OCI-LY1 (cell line): ENCODE results near the gene HCFC1.

ENCODE experiments used
- CTCF ChIP-seq: fragments of 200-600 bp; sonication (generic), shearing (Covaris generic); IDR thresholded peaks from 2 replicates; pipeline ENCODE4 v1.5.1; 2017; ENCODE audit warnings: mild to moderate bottlenecking, antibody characterized with exemption, low read length, moderate library complexity, mixed read lengths
- EZH2 ChIP-seq: fragments of 200-600 bp; sonication (generic), shearing (Covaris generic); IDR thresholded peaks from 2 replicates; pipeline ENCODE4 v1.8.0; 2017; ENCODE audit warnings: borderline replicate concordance, mixed run types, mild to moderate bottlenecking, antibody characterized with exemption, low read length, moderate library complexity, mixed read lengths

- TF ChIP-seq EZH2: no peak
- TF ChIP-seq CTCF: no peak
Measured at GRCh38 chrX:153981231-153981630, 9.6 kb upstream of the HCFC1 start.
